Keratinocyte (primary cell): ENCODE measurements around the gene ALG14.
"Not testable (repeated sequence)": the region's sequence is repeated elsewhere in the genome, so short reads cannot be mapped to it uniquely, and the experiment has no call there.

Experiments used
- CTCF ChIP-seq, 3 experiments: IDR thresholded peaks in 1 of 3; conservative IDR thresholded peaks in 1 of 3; optimal IDR thresholded peaks in 1 of 3; 2 replicates in 2 of 3; 3 replicates in 1 of 3; pipeline versions ENCODE3 to v1.5.1; 2011; ENCODE audit warnings: low read length in 3 of 3, mild to moderate bottlenecking in 3 of 3, moderate library complexity in 2 of 3, control low read depth in 1 of 3, inconsistent platforms in 1 of 3; ENCODE audit not compliant: insufficient read depth in 2 of 3; ENCODE audit errors: extremely low read depth in 1 of 3
- EZH2 ChIP-seq: IDR thresholded peaks from one replicate; pipeline ENCODE4 v1.6.1; 2012; ENCODE audit warnings: inconsistent platforms, mild to moderate bottlenecking, low read length, moderate library complexity

DNA sequence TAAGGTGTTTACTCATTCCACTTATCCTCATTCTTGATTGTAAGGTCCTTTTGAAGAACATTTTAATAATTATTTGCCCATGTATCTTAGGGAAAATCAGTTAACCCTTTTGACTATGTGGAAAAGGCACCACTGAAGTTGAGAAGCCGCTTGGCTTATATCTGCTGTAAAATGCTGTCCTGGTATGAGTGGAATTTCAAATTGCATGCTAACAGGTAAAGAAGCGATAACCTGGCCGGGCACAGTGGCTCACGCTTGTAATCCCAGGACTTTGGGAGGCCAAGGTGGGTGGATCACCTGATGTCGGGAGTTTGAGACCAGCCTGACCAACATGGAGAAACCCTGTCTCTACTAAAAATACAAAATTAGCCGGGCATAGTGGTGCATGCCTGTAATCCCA, 53.3 kb downstream of the ALG14 start:
- TF ChIP-seq CTCF (optimal IDR thresholded peaks at IDR 0.05 in 1 of 3, IDR thresholded peaks at IDR 0.05 in 1 of 3, conservative IDR thresholded peaks at IDR 0.05 in 1 of 3; ENCODE audit: extremely low read depth in 1 of 3, insufficient read depth in 2 of 3, low read length in 3 of 3); EZH2: not testable (repeated sequence)
